Measurements from ENCODE around the gene CCDC57.

CCDC57 gene

GRCh38 chr17:82106688-82107305 lies 105.8 kb downstream of the CCDC57 start:
- Histone ChIP-seq H4K20me1 (ENCODE audit: insufficient read depth, low read length) (no peaks in the 10 kb centered on the region), H3K9ac (ENCODE audit: low read length) (peak overlapping the region; percentile 71), H3K4me2 (ENCODE audit: low read length) (peak overlapping the region; percentile 98), H3K4me3 (ENCODE audit: low read length) (peak overlapping the region; percentile 87), H3K4me1 (ENCODE audit: low read length) (peaks cover 20% of the 10 kb centered on the region), H3K79me2 (ENCODE audit: low read length) (no peaks in the 10 kb centered on the region), H3K27ac (ENCODE audit: low read length) (peak overlapping the region; percentile 53), H2AFZ (ENCODE audit: low read depth, low read length) (peak overlapping the region; percentile 37), H3K27me3 (ENCODE audit: low read depth, low read length) (no peaks in the 10 kb centered on the region), H3K36me3 (replicated peaks; ENCODE audit: low read depth, low read length) (no peaks in the 10 kb centered on the region), H3K9me3 (ENCODE audit: insufficient read depth, low read length) (no peaks in the 10 kb centered on the region)
- no peak for TF ChIP-seq EZH2phosphoT487 (IDR thresholded peaks at IDR 0.05; ENCODE audit: low read depth)
- TF ChIP-seq, protein P1, sequence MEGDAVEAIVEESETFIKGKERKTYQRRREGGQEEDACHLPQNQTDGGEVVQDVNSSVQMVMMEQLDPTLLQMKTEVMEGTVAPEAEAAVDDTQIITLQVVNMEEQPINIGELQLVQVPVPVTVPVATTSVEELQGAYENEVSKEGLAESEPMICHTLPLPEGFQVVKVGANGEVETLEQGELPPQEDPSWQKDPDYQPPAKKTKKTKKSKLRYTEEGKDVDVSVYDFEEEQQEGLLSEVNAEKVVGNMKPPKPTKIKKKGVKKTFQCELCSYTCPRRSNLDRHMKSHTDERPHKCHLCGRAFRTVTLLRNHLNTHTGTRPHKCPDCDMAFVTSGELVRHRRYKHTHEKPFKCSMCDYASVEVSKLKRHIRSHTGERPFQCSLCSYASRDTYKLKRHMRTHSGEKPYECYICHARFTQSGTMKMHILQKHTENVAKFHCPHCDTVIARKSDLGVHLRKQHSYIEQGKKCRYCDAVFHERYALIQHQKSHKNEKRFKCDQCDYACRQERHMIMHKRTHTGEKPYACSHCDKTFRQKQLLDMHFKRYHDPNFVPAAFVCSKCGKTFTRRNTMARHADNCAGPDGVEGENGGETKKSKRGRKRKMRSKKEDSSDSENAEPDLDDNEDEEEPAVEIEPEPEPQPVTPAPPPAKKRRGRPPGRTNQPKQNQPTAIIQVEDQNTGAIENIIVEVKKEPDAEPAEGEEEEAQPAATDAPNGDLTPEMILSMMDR (IDR thresholded peaks at IDR 0.05; ENCODE audit: low read depth, low read length), result no peak

DNA sequence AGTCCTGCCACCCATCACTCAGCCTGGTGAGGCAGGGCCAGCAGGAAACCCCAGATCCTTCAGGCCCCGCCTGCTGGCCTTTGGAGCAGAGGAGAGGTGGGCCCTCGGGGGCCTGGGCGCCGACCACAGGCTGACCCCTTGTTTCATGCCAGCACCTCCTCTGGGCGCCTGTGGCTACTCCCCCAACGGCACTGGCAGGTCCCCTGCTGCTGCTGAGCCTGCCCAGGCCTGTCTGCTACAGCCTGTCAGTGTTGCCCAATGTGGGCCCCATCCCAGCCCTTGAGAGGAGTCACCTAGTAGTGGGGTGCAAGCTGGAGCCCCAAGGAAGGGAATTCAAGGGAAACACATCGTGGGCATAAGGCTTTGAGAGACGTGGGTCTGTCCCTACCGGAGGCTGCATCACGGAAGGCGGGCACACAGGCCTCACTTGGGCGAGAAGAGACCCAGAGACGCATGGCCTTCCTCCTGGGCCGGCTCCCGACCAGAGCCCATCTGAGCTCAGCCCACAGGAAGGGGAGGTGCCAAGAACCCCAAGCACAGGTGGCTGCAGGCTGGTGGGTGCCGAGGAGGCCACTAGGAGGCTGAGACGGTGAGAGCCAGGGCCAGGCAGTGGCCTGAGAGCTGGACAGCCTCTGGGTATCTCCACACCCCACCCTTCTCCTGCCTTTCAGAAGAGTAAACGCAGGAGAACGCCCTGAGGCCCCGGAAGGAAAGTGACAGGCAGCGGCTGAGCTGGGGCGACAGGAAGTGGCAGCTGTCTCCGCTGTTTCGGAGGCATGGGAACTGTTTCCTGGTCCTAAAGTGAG lies 106.6 kb downstream of the CCDC57 start:
- Histone ChIP-seq H3K27me3 (ENCODE audit: low read depth, low read length) (no peaks in the 10 kb centered on the region), H3K27ac (ENCODE audit: low read length) (peak overlapping the region; percentile 53), H4K20me1 (ENCODE audit: insufficient read depth, low read length) (no peaks in the 10 kb centered on the region), H3K36me3 (replicated peaks; ENCODE audit: low read depth, low read length) (no peaks in the 10 kb centered on the region), H3K9ac (ENCODE audit: low read length) (peak overlapping the region; percentile 71), H2AFZ (ENCODE audit: low read depth, low read length) (peak overlapping the region; percentile 37), H3K4me1 (ENCODE audit: low read length) (peaks cover 27% of the 10 kb centered on the region), H3K79me2 (ENCODE audit: low read length) (no peaks in the 10 kb centered on the region), H3K9me3 (ENCODE audit: insufficient read depth, low read length) (no peaks in the 10 kb centered on the region), H3K4me3 (ENCODE audit: low read length) (peak overlapping the region; percentile 87), H3K4me2 (ENCODE audit: low read length) (peak overlapping the region; percentile 98)
- TF ChIP-seq, protein P1 (IDR thresholded peaks at IDR 0.05; ENCODE audit: low read depth, low read length), result peak; percentile 41
- no peak for TF ChIP-seq EZH2phosphoT487 (IDR thresholded peaks at IDR 0.05; ENCODE audit: low read depth)

GRCh38 chr17:82105417-82105881 lies 107.2 kb downstream of the CCDC57 start:
- peaks cover 30% of the 10 kb centered on the region for H3K4me1 ChIP-seq (ENCODE audit: low read length)
- no peaks in the 10 kb centered on the region for H4K20me1 ChIP-seq (ENCODE audit: insufficient read depth, low read length)
- peaks cover 2% of the 10 kb centered on the region for H3K36me3 ChIP-seq (replicated peaks; ENCODE audit: low read depth, low read length)
- H3K9ac ChIP-seq (ENCODE audit: low read length), result peak overlapping the region; percentile 71
- peak overlapping the region; percentile 87 for H3K4me3 ChIP-seq (ENCODE audit: low read length)
- TF ChIP-seq, protein P1 (IDR thresholded peaks at IDR 0.05; ENCODE audit: low read depth, low read length), result no peak
- TF ChIP-seq EZH2phosphoT487 (IDR thresholded peaks at IDR 0.05; ENCODE audit: low read depth), result no peak
- H3K27ac ChIP-seq (ENCODE audit: low read length), result peak overlapping the region; percentile 53
- H3K4me2 ChIP-seq (ENCODE audit: low read length), result peak overlapping the region; percentile 98
- no peak overlapping the region for H2AFZ ChIP-seq (ENCODE audit: low read depth, low read length)
- no peaks in the 10 kb centered on the region for H3K9me3 ChIP-seq (ENCODE audit: insufficient read depth, low read length)
- H3K79me2 ChIP-seq (ENCODE audit: low read length), result peaks cover 3% of the 10 kb centered on the region; the same call in 1 of the 2 replicates
- no peaks in the 10 kb centered on the region for H3K27me3 ChIP-seq (ENCODE audit: low read depth, low read length)

DNA sequence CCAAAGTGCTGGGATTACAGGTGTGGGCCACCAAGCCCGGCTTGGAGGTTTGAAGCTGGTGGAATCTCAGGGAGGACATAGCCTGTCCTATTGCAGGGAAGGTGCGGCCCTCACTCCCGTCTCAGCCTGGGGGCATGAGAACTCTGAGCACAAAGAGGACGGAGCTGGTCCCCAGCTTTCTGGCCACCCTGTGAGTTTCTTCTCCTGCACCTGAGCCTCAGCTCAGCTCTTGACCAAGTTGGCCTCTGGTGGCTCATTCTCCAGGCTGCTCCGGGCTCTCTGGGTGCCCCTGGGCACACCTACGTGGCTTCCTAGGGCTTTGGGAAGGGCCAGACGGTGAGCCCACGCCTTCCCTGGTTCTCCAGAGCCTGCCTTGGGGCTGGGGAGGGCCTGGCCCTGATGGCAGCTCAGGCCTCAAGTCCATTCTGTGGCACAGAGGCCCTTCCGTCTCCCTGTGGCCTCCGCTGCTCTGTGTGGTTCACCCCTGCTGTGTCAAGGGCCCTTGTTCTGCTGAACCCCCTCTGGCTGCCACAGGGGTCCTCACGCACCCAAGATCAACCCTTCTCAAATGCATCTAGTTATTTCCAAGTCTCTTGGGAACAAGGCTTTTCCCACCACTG lies 107.7 kb downstream of the CCDC57 start:
- Histone ChIP-seq H3K79me2 (ENCODE audit: low read length) (peaks cover 8% of the 10 kb centered on the region), H3K4me1 (ENCODE audit: low read length) (peaks cover 35% of the 10 kb centered on the region), H3K4me2 (ENCODE audit: low read length) (peak overlapping the region; percentile 98), H3K9me3 (ENCODE audit: insufficient read depth, low read length) (no peaks in the 10 kb centered on the region), H3K27ac (ENCODE audit: low read length) (no peak overlapping the region), H4K20me1 (ENCODE audit: insufficient read depth, low read length) (no peaks in the 10 kb centered on the region), H2AFZ (ENCODE audit: low read depth, low read length) (no peak overlapping the region), H3K36me3 (replicated peaks; ENCODE audit: low read depth, low read length) (peaks cover 3% of the 10 kb centered on the region), H3K4me3 (ENCODE audit: low read length) (peak overlapping the region; percentile 87; the same call in 1 of the 2 replicates), H3K27me3 (ENCODE audit: low read depth, low read length) (no peaks in the 10 kb centered on the region), H3K9ac (ENCODE audit: low read length) (no peak overlapping the region)
- TF ChIP-seq, protein P1 (IDR thresholded peaks at IDR 0.05; ENCODE audit: low read depth, low read length), result no peak
- TF ChIP-seq EZH2phosphoT487 (IDR thresholded peaks at IDR 0.05; ENCODE audit: low read depth), result no peak

Measured in OCI-LY3 (cell line).